DMS79 (cell line): ENCODE measurements around the gene ARHGAP24.
"Not testable (repeated sequence)": the region's sequence is repeated elsewhere in the genome, so short reads cannot be mapped to it uniquely, and the experiment has no call there.

ENCODE experiments used
- DNase-seq: peaks from one replicate; lab custom pipeline; 2025; lab: John Stamatoyannopoulos, UW

The ARHGAP24 gene

DNA sequence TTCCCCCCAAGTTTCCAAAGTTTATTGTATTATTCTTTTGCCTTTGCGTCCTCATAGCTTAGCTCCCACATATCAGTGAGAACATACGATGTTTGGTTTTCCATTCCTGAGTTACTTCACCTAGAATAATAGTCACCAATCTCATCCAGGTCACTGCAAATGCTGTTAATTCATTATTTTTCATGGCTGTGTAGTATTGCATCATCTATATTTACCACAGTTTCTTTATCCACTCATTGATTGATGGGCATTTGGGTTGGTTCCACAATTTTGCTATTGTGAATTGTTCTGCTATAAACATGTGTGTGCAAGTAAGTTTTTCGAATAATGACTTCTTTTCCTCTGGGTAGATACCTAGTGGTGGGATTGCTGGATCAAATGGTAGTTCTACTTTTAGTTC, 43.6 kb downstream of the ARHGAP24 start:
- not testable (repeated sequence) for DNase-seq

DNA sequence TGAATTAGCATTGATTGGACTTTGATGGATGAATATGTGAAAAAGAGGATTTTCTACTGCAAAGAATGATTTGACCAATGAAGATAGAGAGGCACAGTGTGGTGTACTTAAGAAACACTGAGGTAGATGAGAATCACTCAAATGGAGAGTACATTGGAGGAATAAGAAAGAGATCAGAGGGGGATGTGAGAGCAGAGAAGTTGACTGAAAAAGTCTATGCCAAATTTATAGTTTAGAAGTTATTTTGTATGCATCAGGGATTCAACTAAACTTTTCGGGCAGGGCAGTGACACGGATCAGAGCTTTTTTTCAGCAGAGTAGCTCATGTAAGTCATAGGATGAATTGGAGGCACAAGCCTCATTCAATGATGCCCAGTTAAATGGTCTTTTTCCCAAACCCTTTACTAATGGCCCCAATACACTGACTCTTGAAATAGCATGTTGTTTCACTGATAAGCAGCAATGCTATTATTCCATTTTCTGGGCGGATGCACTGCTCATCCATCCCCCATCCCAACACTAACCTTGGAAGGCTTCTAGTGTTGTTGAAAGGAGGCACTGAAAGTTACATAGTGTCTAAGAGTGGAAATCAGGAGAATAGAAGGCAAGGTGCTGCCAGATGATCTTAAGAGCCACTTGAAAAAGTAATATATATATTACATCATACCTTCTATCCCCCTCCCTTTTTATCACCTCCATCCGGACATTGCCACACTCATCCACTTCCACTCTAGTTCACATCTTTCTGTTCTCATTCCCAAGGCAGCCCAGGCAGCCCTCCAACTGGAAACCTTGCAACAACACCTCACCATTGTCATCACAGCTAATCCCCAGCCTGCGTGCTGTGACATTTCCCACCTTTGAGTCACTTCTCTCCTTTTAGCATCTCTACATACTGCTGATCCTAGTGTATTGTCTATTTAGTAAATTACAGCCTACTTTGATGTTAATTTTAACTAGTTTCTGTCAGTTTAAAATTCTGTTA, 46.1 kb downstream of the ARHGAP24 start:
- no peak for DNase-seq

DNA sequence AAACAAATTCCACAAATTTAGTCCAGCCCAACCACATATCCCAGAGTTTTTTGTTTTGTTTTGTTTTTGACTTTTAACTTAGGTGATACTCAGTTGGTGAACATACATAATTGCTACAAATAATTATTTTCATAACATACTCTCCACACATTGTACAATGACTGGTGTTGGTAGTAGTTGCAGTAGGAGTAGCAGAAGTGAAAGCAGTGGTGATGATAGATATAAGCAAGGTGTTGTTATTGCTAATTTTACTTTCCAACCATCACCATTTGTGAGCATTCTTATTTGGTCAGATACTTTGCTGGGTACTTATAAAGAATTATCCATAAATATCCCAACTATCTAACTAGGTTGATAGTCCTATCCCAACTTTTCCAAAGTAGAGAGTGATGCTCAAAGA, 47.3 kb downstream of the ARHGAP24 start:
- no peak for DNase-seq

DNA sequence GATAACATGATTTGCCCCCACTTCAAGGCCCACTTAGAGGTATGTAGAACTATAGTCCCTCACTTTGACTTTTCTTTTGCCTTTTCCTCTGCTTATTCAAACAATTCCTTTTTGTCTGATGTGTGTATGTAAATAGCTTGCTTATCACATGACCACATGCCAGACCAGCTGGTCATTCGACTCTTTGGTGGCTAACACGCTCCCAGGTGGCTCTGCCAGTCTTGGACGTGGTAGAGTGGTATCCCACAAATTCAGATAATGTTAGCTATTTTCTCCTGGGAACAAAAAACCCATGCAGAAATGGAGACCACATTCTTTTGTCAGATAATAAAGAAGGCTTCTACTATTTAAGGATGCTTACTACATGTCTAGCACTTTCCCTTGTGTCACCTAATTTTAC, 47.9 kb downstream of the ARHGAP24 start:
- no peak for DNase-seq

DNA sequence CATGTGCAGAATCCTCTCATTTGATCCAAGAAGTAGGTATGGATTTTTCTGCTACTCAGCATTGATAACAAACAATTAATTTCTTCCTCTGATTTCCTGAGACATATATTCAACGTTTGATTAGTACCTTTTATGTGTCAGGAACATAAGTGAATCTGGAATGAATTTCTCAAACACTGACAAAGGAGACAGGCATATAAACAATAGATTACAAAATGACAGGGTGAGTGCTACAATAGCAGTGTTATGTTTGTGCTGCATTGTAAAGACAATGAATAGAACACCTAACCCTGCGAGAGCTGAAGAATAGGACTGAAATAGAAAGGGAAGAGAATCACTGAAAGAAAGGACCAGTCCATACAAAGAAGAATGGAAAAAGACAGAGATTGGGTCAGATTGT, 52.9 kb downstream of the ARHGAP24 start:
- no peak for DNase-seq

DNA sequence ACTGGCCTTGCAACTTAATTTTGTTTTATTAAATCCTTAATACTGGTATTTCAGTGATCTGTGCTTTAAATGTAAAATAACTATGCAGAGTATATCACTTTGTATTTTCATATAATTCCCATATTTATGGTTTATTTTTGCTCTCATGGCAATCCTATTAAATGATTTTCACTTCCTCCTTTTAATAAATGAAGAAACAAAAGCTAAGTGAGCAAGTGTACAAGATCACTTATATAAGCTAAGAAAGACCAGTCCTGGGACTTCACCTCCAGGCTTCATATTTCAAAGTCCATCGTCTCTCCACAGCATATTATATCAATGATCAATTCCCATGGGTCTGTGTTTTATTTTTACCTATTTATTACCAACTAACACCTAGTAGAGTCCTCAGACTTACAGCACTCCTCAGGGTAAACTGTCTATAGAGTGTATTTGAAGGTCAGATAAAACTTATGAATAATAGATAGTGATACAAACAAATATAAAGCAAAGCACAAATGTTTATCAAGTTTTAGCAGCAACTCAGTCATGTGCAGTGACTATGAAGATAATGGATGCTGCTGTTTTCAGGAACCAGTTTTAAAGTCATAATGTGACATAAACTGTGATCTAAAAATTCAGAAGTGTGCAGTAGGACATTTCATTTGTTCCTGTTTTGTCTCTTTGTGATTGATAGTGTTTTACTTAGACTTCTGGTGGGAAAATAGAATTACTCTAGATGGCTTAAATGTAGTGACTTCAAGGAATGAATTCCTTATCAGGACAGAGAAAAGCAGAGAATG, 56.8 kb downstream of the ARHGAP24 start:
- no peak for DNase-seq

DNA sequence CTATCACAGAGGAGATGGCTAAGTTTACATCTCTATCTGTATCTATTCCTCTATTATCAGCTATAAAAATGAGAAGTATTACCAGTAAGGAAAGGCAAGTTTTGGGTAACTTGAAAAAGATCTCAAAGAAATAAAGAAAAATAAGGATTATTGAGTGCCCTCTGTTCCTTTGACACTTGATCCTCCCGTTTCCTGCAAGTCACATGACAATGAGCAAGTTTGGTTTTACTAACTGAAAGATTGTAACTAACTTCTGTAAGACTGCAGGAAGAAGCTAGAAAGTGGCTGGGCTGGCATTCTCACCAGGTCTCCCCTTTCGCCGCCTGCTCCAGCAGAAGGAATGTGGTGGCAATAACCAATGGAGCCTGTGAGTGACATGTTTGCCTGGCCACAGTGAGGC, 59.2 kb downstream of the ARHGAP24 start:
- no peak for DNase-seq

DNA sequence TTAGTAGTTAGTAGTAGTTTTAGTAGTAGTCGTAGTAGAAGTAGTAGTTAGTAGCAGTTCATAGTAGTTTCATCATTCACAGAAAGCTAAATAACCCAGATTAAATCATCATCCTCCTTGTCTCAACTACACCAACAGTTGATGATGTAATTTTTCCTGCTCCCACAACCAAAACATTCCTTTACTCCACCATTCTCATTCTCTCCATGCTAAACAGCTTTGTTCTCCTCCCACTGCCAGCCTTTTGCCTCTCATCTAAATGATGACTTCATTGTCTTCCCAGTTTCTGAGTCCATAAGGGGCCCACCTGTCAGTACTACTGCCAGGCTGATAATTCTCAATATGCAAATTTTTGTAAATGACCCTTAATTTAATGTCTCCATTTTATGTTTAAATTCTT, 68.9 kb downstream of the ARHGAP24 start:
- DNase-seq = no peak

DNA sequence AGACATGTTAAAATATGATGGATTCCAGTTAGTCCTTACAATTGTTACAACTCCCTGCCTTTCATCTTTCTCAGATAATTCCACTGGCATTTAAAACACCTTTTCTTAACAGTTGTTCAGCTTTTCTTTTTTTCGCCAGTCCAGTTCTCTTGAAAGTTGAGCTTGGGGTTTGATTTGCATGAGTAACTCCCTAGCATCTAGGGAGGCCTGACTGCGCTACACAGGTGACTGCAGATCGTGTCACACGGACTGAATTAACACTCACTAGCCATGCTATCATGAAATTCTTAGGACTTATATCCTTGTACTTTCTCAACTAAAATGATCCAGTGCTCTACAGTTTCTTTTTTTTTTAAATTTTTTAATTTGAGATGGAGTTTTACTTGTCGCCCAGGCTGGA, 69.8 kb downstream of the ARHGAP24 start:
- no peak for DNase-seq

DNA sequence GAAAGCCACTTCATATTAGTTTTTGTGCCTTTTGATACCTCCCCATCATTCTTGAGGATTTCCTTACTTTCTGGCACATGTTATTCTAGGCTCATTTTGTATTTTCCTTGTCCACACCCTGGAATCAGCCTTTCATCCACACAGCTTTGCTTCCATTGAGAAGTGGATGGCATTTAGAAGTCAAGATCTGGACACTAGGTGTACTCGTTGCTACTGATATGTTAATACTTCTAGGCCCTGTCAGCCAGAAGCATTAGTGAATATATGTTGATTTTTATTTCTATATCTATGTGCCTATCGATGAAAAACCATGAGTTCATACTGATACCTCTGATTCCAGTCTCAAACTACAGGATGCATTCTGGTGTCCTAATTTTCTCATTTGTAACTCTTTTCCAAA, 73.2 kb downstream of the ARHGAP24 start:
- DNase-seq = no peak

DNA sequence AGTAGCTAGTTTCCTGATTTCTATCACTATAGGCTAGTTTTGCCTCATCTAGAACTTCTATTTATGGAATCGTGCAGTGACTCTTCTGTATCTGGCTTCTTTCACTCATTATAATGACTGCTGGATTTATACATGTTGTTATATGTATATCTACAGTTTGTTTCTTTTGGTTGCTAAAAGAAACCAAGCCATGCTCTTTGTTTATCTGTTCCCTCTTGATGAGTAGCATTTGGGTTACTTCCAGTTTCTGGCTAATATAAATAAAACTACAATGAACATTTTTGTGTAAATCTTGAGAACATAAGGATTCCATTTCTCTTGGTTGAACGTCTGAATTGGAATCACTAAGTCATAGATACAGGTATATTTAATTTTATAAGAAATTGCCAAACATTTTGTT, 73.9 kb downstream of the ARHGAP24 start:
- no peak for DNase-seq

DNA sequence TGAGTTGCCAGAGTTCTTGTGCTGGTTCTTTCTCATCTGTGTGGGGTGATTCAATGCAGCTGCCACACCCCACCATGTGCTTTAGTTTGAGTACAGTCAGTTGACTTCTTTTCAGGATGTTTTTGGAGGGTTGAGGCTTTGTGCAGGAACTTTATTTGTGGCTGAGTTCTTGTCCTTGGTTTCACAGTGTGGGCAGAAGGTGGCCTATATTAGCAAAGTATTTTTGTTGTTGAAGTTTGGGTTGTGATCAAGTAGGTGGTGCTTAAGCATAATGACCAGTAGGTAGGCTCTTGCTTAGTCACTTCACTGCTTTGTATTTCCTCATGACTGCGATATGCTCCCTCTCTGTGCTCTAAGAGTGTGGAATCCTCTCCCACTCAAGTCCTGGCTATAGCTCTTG, 80.3 kb downstream of the ARHGAP24 start:
- no peak for DNase-seq

DNA sequence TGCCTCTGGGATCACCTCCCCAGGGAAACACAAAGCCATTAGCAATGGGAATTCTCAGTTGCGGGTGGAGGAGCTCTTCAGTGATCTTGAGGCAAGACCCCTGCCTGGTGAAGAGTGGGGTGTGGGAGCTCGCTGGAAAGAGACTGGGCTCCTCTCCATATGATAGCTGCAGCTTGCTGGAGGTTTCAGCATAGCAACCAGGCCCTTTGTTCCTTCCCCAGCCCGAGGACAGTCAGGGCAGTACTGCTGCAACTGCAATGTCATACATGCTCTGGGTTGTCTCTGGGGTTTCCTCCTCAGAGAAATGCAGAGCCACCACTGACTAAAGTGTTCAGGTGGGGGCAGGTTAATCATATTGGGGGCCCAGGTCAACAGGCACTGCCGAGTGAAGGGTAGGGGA, 81.3 kb downstream of the ARHGAP24 start:
- no peak for DNase-seq

DNA sequence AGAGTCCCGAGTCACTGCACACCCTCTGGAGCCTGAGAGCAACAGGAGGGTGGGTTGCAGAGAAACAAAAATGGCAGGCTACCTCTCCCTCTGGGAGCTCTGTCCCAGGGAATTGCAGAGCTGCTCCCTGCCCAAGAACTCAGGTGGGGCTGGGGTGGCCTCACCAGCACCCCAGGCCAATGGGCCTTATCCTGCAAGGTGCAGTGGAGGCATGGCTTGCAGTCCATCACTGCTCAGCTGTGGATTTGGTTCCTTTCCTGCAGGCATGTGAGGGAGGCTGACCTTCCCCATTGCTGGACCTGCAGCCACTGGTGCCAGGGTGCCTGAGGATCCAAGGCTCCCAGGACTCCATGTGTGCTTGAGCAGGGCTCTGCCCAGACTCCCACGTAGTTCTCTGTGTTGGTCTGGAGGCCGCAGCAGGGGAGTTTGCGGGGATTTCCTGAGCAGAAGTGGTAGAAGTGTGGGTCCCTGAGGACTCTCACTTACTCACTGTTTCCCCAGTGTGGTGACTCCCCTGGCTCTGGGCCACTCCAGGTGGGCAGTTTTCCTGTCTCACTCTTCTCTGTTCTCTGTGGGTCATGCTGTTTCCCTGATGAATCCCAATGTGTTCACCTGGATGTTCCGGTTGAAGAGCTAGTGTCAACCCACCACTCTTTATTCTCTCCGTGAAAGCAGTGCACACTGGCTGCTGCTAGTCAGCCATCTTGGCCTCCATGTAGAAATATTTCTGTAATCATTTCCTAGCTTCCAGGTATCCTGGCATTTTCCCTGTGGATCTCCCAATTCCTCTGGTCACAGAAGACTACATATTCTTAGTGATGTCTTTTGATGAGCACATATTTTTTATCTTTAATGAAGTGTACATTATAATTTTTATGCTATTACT, 82.3 kb downstream of the ARHGAP24 start:
- no peak for DNase-seq

DNA sequence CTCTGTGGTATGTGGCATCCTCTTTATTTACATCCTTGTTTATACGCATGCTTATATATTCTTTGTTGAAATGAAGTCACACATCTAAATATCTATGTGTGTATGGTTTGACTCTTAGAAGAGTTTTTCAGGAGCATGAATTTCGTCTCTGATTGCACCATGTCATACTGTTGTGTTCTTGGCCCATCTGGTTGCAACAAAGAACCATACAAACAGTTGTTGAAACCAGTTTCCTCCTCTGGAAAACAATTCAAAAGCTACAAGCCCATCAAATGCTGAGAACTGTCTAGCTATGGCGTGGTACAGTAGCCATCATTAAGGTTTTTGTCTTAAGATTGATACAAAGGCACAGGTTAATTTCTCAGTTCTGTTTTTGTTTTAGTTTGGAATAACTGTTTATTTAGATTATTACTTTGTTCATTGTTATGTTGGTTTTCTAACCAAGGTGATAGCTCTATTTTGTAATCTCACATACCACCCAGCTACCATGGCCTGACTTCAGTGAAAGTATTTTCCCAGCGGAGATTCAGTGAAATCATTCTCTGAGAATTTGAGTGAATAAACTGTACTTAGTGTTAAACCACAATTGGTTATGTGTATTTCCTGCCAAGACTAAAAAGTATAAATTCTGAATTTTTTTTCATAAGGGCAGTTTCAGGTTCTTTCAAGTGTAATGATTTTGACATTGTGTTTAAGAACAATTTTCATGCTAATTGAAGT, 91.0 kb downstream of the ARHGAP24 start:
- no peak for DNase-seq

DNA sequence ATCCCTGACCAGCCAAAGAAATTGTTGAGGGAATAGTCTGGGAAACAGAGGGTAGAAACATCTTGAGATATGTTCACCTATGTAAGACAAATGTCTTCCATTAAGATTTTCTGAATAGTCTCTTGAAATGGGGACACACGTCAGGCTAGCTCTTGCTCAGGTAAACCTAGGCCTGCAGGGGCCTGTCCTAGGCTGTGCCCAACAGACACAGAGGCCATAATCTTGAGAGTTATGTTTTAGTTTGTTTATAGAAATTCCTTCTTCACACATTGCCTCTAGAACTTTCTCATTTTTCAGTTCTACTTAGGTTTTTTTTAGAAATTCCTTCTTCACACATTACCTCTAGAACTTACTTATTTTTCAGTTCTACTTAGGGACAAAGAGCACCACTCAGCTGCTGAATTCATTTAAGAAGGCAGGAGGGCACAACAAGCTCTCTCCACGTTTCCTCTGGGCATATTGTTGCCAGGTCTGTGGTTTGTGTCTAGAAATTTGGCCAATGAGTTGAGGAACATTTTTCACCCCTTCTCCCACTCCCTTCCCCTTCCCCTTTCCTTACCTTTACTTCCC, 94.9 kb downstream of the ARHGAP24 start:
- no peak for DNase-seq

DNA sequence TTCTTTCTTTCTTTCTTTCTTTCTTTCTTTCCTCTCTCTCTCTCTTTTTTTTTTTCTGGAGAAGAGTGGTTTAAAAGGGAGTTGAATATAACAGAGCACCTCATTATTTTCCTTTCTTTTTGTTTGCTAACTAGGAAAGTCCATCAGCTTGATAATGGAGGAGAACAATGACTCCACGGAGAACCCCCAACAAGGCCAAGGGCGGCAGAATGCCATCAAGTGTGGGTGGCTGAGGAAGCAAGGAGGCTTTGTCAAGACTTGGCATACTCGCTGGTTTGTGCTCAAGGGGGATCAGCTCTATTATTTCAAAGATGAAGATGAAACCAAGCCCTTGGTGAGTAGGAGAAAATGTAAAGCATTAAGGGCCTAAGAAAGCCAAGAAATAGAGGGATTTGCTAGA, 95.4 kb downstream of the ARHGAP24 start:
- DNase-seq = no peak

DNA sequence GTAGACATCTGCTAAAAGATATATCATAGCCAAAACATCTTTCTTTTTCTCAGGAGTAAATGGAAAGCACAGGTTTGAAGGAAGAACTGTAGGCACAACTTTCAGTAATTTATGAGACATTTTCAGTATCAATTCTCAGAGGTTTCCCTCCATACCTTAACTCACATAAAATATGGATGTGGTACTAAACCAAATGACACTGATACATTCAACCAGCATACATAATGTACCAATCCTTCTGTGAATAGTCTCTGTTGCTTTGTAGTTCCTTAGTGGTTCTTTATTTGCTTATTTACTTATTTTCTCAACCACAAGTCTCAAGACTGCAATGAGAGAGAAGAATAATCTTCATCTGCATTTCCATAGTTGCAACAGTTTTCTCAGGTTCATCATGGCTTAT, 96.1 kb downstream of the ARHGAP24 start:
- DNase-seq = no peak

DNA sequence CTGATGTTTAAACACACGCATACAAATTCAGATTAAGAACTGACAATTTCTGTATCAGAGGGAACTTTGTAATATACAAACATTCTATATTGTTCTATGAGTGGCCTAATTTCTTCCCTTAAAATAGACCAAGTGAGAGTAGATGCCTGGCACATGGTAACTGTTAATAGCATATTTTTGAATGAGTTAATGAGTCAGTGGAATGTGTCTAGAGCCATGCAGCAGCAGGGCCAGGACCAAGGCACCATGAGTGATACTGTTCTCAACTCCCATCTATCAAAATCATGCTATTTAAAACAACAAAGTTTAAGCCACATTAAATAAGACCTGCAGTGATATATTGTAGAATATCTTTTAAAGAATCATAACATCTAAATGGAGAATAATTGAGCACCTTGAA, 98.3 kb downstream of the ARHGAP24 start:
- DNase-seq = no peak

DNA sequence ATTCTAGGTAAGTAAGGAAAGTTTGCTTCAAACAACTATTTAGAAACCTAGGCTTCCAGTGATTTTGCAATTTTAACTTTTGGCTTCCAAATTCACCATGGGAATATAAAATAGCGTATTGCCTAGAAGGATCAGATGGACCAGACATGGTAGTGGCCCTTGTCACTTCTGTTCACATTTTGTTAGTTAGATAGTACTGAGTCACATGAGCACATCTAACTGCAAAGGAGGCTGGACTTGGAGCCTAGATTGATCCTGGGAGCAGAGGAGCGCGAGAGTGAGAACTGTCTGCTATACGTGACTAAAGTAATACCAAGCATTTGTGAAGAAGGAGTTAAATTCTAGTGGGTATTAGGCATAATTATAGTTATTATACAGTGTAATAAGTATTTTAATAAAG, 102.4 kb downstream of the ARHGAP24 start:
- DNase-seq = no peak

DNA sequence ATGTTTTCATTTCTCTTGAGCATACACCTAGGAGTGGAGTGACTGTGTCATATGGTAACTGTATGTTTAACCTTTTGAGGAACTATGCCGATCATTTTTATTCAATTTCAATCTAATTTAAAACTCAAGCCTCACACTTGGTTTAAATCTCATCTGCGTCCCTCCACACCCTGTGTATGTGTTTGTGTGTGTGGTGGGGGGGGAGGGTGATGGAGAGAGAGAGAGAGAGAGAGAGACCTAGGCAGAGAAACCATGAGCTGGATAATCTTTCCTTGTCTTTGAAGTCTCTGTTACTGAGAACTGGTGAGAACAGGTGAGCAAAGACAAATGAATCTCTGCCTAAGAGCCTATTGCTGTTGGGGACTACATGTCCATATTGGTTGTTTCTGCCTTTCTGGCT, 105.0 kb downstream of the ARHGAP24 start:
- no peak for DNase-seq
